Karpas-422 (cell line): Measurements from ENCODE around the gene CTNNB1. TPM values are rescaled to one million over a fixed set of nuclear protein-coding genes. Genes with fewer than 3 reads are reported as not detected.

Source experiments
- DNase-seq: peaks from one replicate; pipeline ENCODE4 v3.0.0-alpha.2; 2015
- H2AFZ ChIP-seq: fragments of 200-600 bp; sonication (generic); 2 replicates; pipeline ENCODE4 v1.6.1; 2014; ENCODE audit warnings: antibody characterized with exemption, low read length, mixed read lengths
- H3K27ac ChIP-seq: fragments of 200-600 bp; sonication (generic); 2 replicates; pipeline ENCODE4 v1.5.1; 2014; ENCODE audit warnings: mild to moderate bottlenecking, low read length, moderate library complexity
- H3K27me3 ChIP-seq: fragments of 200-600 bp; sonication (generic); 2 replicates; pipeline ENCODE4 v1.6.1; 2014; ENCODE audit warnings: low read length, mixed read lengths
- H3K36me3 ChIP-seq: fragments of 200-600 bp; sonication (generic); 2 replicates; pipeline ENCODE4 v1.6.1; 2014; ENCODE audit warnings: low read length, mixed read lengths; ENCODE audit not compliant: insufficient read depth
- H3K4me1 ChIP-seq: fragments of 200-600 bp; sonication (generic); 2 replicates; pipeline ENCODE4 v1.6.1; 2014; ENCODE audit warnings: mild to moderate bottlenecking, low read length, mixed read lengths
- H3K4me2 ChIP-seq: fragments of 200-600 bp; sonication (generic); 2 replicates; pipeline ENCODE4 v1.6.1; 2014; ENCODE audit warnings: low read length, low read depth, mild to moderate bottlenecking; ENCODE audit not compliant: poor library complexity, severe bottlenecking
- H3K4me3 ChIP-seq: fragments of 200-600 bp; sonication (generic); 2 replicates; pipeline ENCODE4 v1.5.1; 2014; ENCODE audit warnings: mild to moderate bottlenecking, antibody characterized with exemption, low read length, mixed read lengths
- H3K79me2 ChIP-seq: fragments of 200-600 bp; sonication (generic); 2 replicates; pipeline ENCODE4 v1.6.1; 2014; ENCODE audit warnings: mild to moderate bottlenecking, low read length, mixed read lengths
- H3K9ac ChIP-seq: fragments of 200-600 bp; sonication (generic); 2 replicates; pipeline ENCODE4 v1.6.0; 2014; ENCODE audit warnings: low read length
- H3K9me2 ChIP-seq: fragments of 200-600 bp; sonication (generic), shearing (Covaris generic); replicated peaks from 2 replicates; pipeline ENCODE4 v1.6.0; 2014; ENCODE audit warnings: mild to moderate bottlenecking, low read length, moderate library complexity; ENCODE audit not compliant: insufficient read depth
- H3K9me3 ChIP-seq: fragments of 300-700, 200-600 bp; sonication (generic); 2 replicates; pipeline ENCODE4 v1.6.1; 2014; ENCODE audit warnings: low read length, mixed read lengths
- H4K20me1 ChIP-seq: fragments of 200-600 bp; sonication (generic); 2 replicates; pipeline ENCODE4 v1.6.1; 2014; ENCODE audit warnings: mild to moderate bottlenecking, antibody characterized with exemption, low read length, low read depth; ENCODE audit not compliant: insufficient read depth
- total RNA-seq: library from RNA; depleted of rRNA; stranded (reverse); fragments of >200 nt; shearing (Covaris generic); gene quantifications from 2 replicates; pipeline ENCODE4 v1.2.3, GENCODE V29; 2014; ENCODE audit warnings: low replicate concordance

Gene CTNNB1
- total RNA-seq, 1 experiment from 2014 or later, result 122 TPM

- Histone ChIP-seq H4K20me1 (peaks cover 37% of the 10 kb centered on the region; the same call in 1 of the 2 replicates), H3K9me3 (no peaks in the 10 kb centered on the region), H3K27ac (no peak overlapping the region), H2AFZ (no peak overlapping the region), H3K9me2 (no peaks in the 10 kb centered on the region), H3K4me1 (peaks cover 27% of the 10 kb centered on the region), H3K4me3 (no peak overlapping the region), H3K4me2 (no peak overlapping the region), H3K79me2 (peaks cover 99% of the 10 kb centered on the region), H3K36me3 (peaks cover 59% of the 10 kb centered on the region), H3K27me3 (no peaks in the 10 kb centered on the region), H3K9ac (no peak overlapping the region)
- DNase-seq, result no peak
These were observed 25.0 kb downstream of the CTNNB1 start for GRCh38 chr3:41224120-41224806.

GRCh38 chr3:41234823-41235721, 35.8 kb downstream of the CTNNB1 start:
- no peak overlapping the region for H3K4me2 ChIP-seq
- DNase-seq, result no peak
- peaks cover 8% of the 10 kb centered on the region for H4K20me1 ChIP-seq
- no peak overlapping the region for H3K27ac ChIP-seq
- no peak overlapping the region for H3K9ac ChIP-seq
- H3K9me3 ChIP-seq, result no peaks in the 10 kb centered on the region
- H3K36me3 ChIP-seq, result peaks cover 90% of the 10 kb centered on the region
- H3K4me1 ChIP-seq, result no peaks in the 10 kb centered on the region
- H3K27me3 ChIP-seq, result no peaks in the 10 kb centered on the region
- H2AFZ ChIP-seq, result no peak overlapping the region
- no peak overlapping the region for H3K4me3 ChIP-seq
- no peaks in the 10 kb centered on the region for H3K9me2 ChIP-seq
- H3K79me2 ChIP-seq, result peaks cover 10% of the 10 kb centered on the region

GRCh38 chr3:41236228-41236627, 36.9 kb downstream of the CTNNB1 start:
- H3K4me3 ChIP-seq, result no peak overlapping the region
- H4K20me1 ChIP-seq, result peaks cover 3% of the 10 kb centered on the region; the same call in 1 of the 2 replicates
- no peaks in the 10 kb centered on the region for H3K4me1 ChIP-seq
- H3K36me3 ChIP-seq, result peaks cover 92% of the 10 kb centered on the region
- H3K79me2 ChIP-seq, result 0 out of 2 replicates have a peak, but pooled peaks cover 3% of the 10 kb centered on the region
- no peaks in the 10 kb centered on the region for H3K9me3 ChIP-seq
- no peaks in the 10 kb centered on the region for H3K9me2 ChIP-seq
- H3K27me3 ChIP-seq, result no peaks in the 10 kb centered on the region
- no peak overlapping the region for H3K4me2 ChIP-seq
- DNase-seq, result no peak
- H2AFZ ChIP-seq, result no peak overlapping the region
- H3K9ac ChIP-seq, result no peak overlapping the region
- no peak overlapping the region for H3K27ac ChIP-seq

GRCh38 chr3:41237907-41238306, 38.6 kb downstream of the CTNNB1 start:
- no peaks in the 10 kb centered on the region for H3K79me2 ChIP-seq
- no peak overlapping the region for H2AFZ ChIP-seq
- H3K27me3 ChIP-seq, result no peaks in the 10 kb centered on the region
- H3K4me3 ChIP-seq, result no peak overlapping the region
- no peak overlapping the region for H3K4me2 ChIP-seq
- no peaks in the 10 kb centered on the region for H3K4me1 ChIP-seq
- no peak for DNase-seq
- no peaks in the 10 kb centered on the region for H3K9me3 ChIP-seq
- H3K27ac ChIP-seq, result no peak overlapping the region
- peaks cover 3% of the 10 kb centered on the region; the same call in 1 of the 2 replicates for H4K20me1 ChIP-seq
- H3K9me2 ChIP-seq, result no peaks in the 10 kb centered on the region
- no peak overlapping the region for H3K9ac ChIP-seq
- H3K36me3 ChIP-seq, result peaks cover 79% of the 10 kb centered on the region

DNA sequence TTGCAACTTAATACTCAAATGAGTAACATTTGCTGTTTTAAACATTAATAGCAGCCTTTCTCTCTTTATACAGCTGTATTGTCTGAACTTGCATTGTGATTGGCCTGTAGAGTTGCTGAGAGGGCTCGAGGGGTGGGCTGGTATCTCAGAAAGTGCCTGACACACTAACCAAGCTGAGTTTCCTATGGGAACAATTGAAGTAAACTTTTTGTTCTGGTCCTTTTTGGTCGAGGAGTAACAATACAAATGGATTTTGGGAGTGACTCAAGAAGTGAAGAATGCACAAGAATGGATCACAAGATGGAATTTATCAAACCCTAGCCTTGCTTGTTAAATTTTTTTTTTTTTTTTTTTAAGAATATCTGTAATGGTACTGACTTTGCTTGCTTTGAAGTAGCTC, 40.3 kb downstream of the CTNNB1 start:
- no peaks in the 10 kb centered on the region for H3K9me3 ChIP-seq
- H3K9me2 ChIP-seq, result no peaks in the 10 kb centered on the region
- H3K4me3 ChIP-seq, result no peak overlapping the region
- H3K9ac ChIP-seq, result no peak overlapping the region
- peaks cover 64% of the 10 kb centered on the region for H3K36me3 ChIP-seq
- DNase-seq, result no peak
- H3K79me2 ChIP-seq, result no peaks in the 10 kb centered on the region
- H4K20me1 ChIP-seq, result no peaks in the 10 kb centered on the region
- H3K4me2 ChIP-seq, result no peak overlapping the region
- H3K27ac ChIP-seq, result no peak overlapping the region
- H2AFZ ChIP-seq, result no peak overlapping the region
- H3K27me3 ChIP-seq, result no peaks in the 10 kb centered on the region
- no peaks in the 10 kb centered on the region for H3K4me1 ChIP-seq

GRCh38 chr3:41241161-41241560, 41.9 kb downstream of the CTNNB1 start:
- no peak overlapping the region for H3K9ac ChIP-seq
- no peaks in the 10 kb centered on the region for H3K9me2 ChIP-seq
- H3K9me3 ChIP-seq, result no peaks in the 10 kb centered on the region
- H3K36me3 ChIP-seq, result peaks cover 49% of the 10 kb centered on the region
- no peak overlapping the region for H3K4me3 ChIP-seq
- H2AFZ ChIP-seq, result no peak overlapping the region
- H3K27me3 ChIP-seq, result no peaks in the 10 kb centered on the region
- H3K79me2 ChIP-seq, result no peaks in the 10 kb centered on the region
- DNase-seq, result no peak
- no peaks in the 10 kb centered on the region for H3K4me1 ChIP-seq
- no peaks in the 10 kb centered on the region for H4K20me1 ChIP-seq
- no peak overlapping the region for H3K4me2 ChIP-seq
- H3K27ac ChIP-seq, result no peak overlapping the region

- no peaks in the 10 kb centered on the region for H4K20me1 ChIP-seq
- H3K4me2 ChIP-seq, result no peak overlapping the region
- H3K27me3 ChIP-seq, result no peaks in the 10 kb centered on the region
- no peaks in the 10 kb centered on the region for H3K9me2 ChIP-seq
- no peak overlapping the region for H2AFZ ChIP-seq
- H3K9me3 ChIP-seq, result no peaks in the 10 kb centered on the region
- no peaks in the 10 kb centered on the region for H3K79me2 ChIP-seq
- H3K36me3 ChIP-seq, result peaks cover 40% of the 10 kb centered on the region
- H3K4me1 ChIP-seq, result no peaks in the 10 kb centered on the region
- H3K9ac ChIP-seq, result no peak overlapping the region
- H3K4me3 ChIP-seq, result no peak overlapping the region
- no peak for DNase-seq
- H3K27ac ChIP-seq, result no peak overlapping the region
These were observed 42.7 kb downstream of the CTNNB1 start for GRCh38 chr3:41241800-41242571.

- no peak for DNase-seq
- H3K36me3 ChIP-seq, result peaks cover 28% of the 10 kb centered on the region
- H3K4me3 ChIP-seq, result no peak overlapping the region
- H3K9me3 ChIP-seq, result no peaks in the 10 kb centered on the region
- no peaks in the 10 kb centered on the region for H4K20me1 ChIP-seq
- H3K9ac ChIP-seq, result no peak overlapping the region
- H3K27ac ChIP-seq, result no peak overlapping the region
- H3K27me3 ChIP-seq, result no peaks in the 10 kb centered on the region
- no peaks in the 10 kb centered on the region for H3K9me2 ChIP-seq
- H3K4me2 ChIP-seq, result no peak overlapping the region
- no peaks in the 10 kb centered on the region for H3K79me2 ChIP-seq
- H3K4me1 ChIP-seq, result no peaks in the 10 kb centered on the region
- H2AFZ ChIP-seq, result no peak overlapping the region
These were observed 43.9 kb downstream of the CTNNB1 start for GRCh38 chr3:41243183-41243582.
